HepG2 (cell line): ENCODE measurements around the gene TTLL4. TPM values are rescaled to one million over a fixed set of nuclear protein-coding genes. Genes with fewer than 3 reads are reported as not detected.

Experiments used
- ATRX ChIP-seq: sonication (generic); formaldehyde crosslinking; IDR thresholded peaks from 2 replicates; pipeline ENCODE4 v1.4.0; 2020; ENCODE audit warnings: missing genetic modification reagents, borderline replicate concordance
- CC2D1A ChIP-seq: sonication (generic); formaldehyde crosslinking; IDR thresholded peaks from 2 replicates; pipeline ENCODE4 v1.8.1; 2023; ENCODE audit warnings: mild to moderate bottlenecking, missing genetic modification reagents
- CREM ChIP-seq, 2 experiments: sonication (generic) in 1 of 2; formaldehyde crosslinking in 1 of 2; IDR thresholded peaks; 2 replicates each; pipeline versions ENCODE4 v1.4.0 to v1.6.1; 2016 to 2020; ENCODE audit warnings: antibody characterized with exemption in 1 of 2, mild to moderate bottlenecking in 1 of 2, missing genetic modification reagents in 1 of 2
- DMAP1 ChIP-seq: IDR thresholded peaks from 2 replicates; pipeline ENCODE4 v1.6.1; 2016
- E2F2 ChIP-seq: sonication (generic); formaldehyde crosslinking; IDR thresholded peaks from 2 replicates; pipeline ENCODE4 v1.4.0; 2020; ENCODE audit warnings: missing genetic modification reagents, borderline replicate concordance
- HOXA9 ChIP-seq: sonication (generic); formaldehyde crosslinking; IDR thresholded peaks from 2 replicates; pipeline ENCODE4 v1.8.1; 2022; ENCODE audit warnings: missing genetic modification reagents, mild to moderate bottlenecking, moderate library complexity, borderline replicate concordance
- NCOA2 ChIP-seq: sonication (generic); formaldehyde crosslinking; IDR thresholded peaks from 2 replicates; pipeline ENCODE4 v1.8.0; 2022; ENCODE audit warnings: inconsistent platforms
- SIX1 ChIP-seq: sonication (generic); formaldehyde crosslinking; IDR thresholded peaks from 2 replicates; pipeline ENCODE4 v1.4.0; 2020; ENCODE audit warnings: missing genetic modification reagents, borderline replicate concordance
- SNAPC4 ChIP-seq: sonication (generic); formaldehyde crosslinking; IDR thresholded peaks from 2 replicates; pipeline ENCODE4 v1.4.0; 2020; ENCODE audit warnings: mild to moderate bottlenecking, missing genetic modification reagents
- SOX6 ChIP-seq, 2 experiments: fragments of 450-650 bp in 1 of 2; sonication (generic) in 1 of 2; formaldehyde crosslinking in 1 of 2; IDR thresholded peaks; 2 replicates each; pipeline versions ENCODE4 v1.4.0 to v1.6.1; 2017 to 2020; ENCODE audit warnings: antibody characterized with exemption in 1 of 2, mild to moderate bottlenecking in 1 of 2, missing genetic modification reagents in 1 of 2
- TBL1XR1 ChIP-seq: fragments of 150-350 bp; IDR thresholded peaks from 2 replicates; pipeline ENCODE4 v1.6.1; 2014; ENCODE audit warnings: borderline replicate concordance, low read length; ENCODE audit not compliant: partially characterized antibody
- ZBTB10 ChIP-seq: sonication (generic); formaldehyde crosslinking; IDR thresholded peaks from 2 replicates; pipeline ENCODE4 v1.4.0; 2020; ENCODE audit warnings: missing genetic modification reagents, borderline replicate concordance
- ZNF33A ChIP-seq: sonication (generic); formaldehyde crosslinking; IDR thresholded peaks from 2 replicates; pipeline ENCODE4 v1.5.1; 2020; ENCODE audit warnings: missing genetic modification reagents, mild to moderate bottlenecking, moderate library complexity, borderline replicate concordance
- ZNF670 ChIP-seq: sonication (generic); formaldehyde crosslinking; IDR thresholded peaks from 2 replicates; pipeline ENCODE4 v1.8.0; 2022; ENCODE audit warnings: mild to moderate bottlenecking, missing genetic modification reagents, borderline replicate concordance
- ZNF83 ChIP-seq: sonication (generic); formaldehyde crosslinking; IDR thresholded peaks from 2 replicates; pipeline ENCODE4 v1.4.0; 2020; ENCODE audit warnings: missing genetic modification reagents, mild to moderate bottlenecking, borderline replicate concordance
- ZSCAN22 ChIP-seq: sonication (generic); formaldehyde crosslinking; IDR thresholded peaks from 2 replicates; pipeline ENCODE4 v1.4.0; 2020; ENCODE audit warnings: mild to moderate bottlenecking, missing genetic modification reagents
- polyA plus RNA-seq, 8 experiments: library from polyadenylated mRNA; depleted of rRNA in 3 of 8; stranded (reverse) in 7 of 8; unstranded in 1 of 8; fragments of >200 nt; fragmentation: Illumina TruSeq in 4 of 8; extraction: Trizol in 4 of 8; gene quantifications; 2 replicates each; pipeline versions ENCODE4 v1.2.1 to v1.2.3, GENCODE V29; 2011 to 2016; ENCODE audit warnings: low read depth in 4 of 8, missing spikeins in 1 of 8, mixed read lengths in 1 of 8; ENCODE audit not compliant: insufficient read depth in 1 of 8
- total RNA-seq, 5 experiments: library from RNA; depleted of rRNA; stranded (reverse); fragments of >200 nt; fragmentation: Illumina TruSeq; extraction: Trizol; gene quantifications; 2 replicates each; pipeline ENCODE4 v1.2.3, GENCODE V29; 2016; ENCODE audit warnings: low read depth in 1 of 5
- TF ChIP-seq, protein P1 (sequence below): sonication (generic); formaldehyde crosslinking; conservative IDR thresholded peaks from 2 replicates; pipeline ENCODE4 v1.5.0; 2020; ENCODE audit warnings: missing genetic modification reagents

TTLL4 gene
- total and polyA plus RNA-seq, 2 of the 13 experiments (the other 11 are each of a cell fraction or from before 2014, with no cell fraction given): 77.5 to 84.6 TPM

GRCh38 chr2:218755567-218756404, 45.2 kb downstream of the TTLL4 start (continued):
- TF ChIP-seq, protein P1, sequence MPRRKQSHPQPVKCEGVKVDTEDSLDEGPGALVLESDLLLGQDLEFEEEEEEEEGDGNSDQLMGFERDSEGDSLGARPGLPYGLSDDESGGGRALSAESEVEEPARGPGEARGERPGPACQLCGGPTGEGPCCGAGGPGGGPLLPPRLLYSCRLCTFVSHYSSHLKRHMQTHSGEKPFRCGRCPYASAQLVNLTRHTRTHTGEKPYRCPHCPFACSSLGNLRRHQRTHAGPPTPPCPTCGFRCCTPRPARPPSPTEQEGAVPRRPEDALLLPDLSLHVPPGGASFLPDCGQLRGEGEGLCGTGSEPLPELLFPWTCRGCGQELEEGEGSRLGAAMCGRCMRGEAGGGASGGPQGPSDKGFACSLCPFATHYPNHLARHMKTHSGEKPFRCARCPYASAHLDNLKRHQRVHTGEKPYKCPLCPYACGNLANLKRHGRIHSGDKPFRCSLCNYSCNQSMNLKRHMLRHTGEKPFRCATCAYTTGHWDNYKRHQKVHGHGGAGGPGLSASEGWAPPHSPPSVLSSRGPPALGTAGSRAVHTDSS (CRISPR knock-in tag): no peak; the same call in 1 of the 2 replicates
- no peak for TF ChIP-seq HOXA9
- peak; percentile 96 for TF ChIP-seq CREM (IDR thresholded peaks at IDR 0.05)
- no peak for TF ChIP-seq CREM (CRISPR knock-in tag; IDR thresholded peaks at IDR 0.05)
- no peak; the same call in 1 of the 2 replicates for TF ChIP-seq SNAPC4 (CRISPR knock-in tag)
- no peak for TF ChIP-seq ZNF83
- peak; percentile 95 for TF ChIP-seq ZNF670 (CRISPR knock-in tag)
- peak; percentile 92 for TF ChIP-seq E2F2 (CRISPR knock-in tag)
- TF ChIP-seq ZSCAN22 (CRISPR knock-in tag): peak; percentile 69; the same call in 1 of the 2 replicates
- TF ChIP-seq SOX6 (IDR thresholded peaks at IDR 0.05): no peak
- peak; percentile 98 for TF ChIP-seq SOX6 (CRISPR knock-in tag; IDR thresholded peaks at IDR 0.05)
- no peak for TF ChIP-seq ATRX (CRISPR knock-in tag)
- peak; percentile 90; the same call in 1 of the 2 replicates for TF ChIP-seq SIX1 (CRISPR knock-in tag)
- TF ChIP-seq NCOA2 (CRISPR knock-in tag): peak; percentile 99
- TF ChIP-seq CC2D1A (CRISPR knock-in tag): 0 out of 2 replicates have a peak, but pooled peaks have one; percentile 72
- TF ChIP-seq ZNF33A: no peak
- TF ChIP-seq DMAP1 (CRISPR knock-in tag): peak; percentile 94
- 0 out of 2 replicates have a peak, but pooled peaks have one; percentile 71 for TF ChIP-seq ZBTB10 (CRISPR knock-in tag)
- peak; percentile 90 for TF ChIP-seq TBL1XR1
